ENCODE data around the gene SLC16A13.
"Not testable (repeated sequence)": the region's sequence is repeated elsewhere in the genome, so short reads cannot be mapped to it uniquely, and the experiment has no call there.

SLC16A13 gene

DNA sequence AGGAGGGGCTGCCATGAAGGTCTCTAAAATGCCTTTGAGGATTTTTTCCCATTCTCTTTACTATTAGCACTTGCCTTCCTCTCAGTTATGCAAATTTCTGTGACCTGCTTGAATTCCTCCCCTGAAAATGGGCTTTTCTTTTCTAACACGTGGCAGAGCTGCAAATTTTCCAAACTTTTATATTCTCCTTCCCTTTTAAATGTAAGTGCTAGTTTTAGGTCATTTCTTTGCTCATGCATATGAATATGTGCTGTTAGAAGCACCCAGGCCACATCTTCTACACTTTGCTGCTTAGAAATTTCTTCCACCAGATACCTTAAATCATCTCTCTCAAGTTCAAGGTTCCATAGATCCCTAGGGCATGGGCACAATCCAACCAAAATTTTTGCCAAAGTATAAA, 32.5 kb downstream of the SLC16A13 start:
- DNase-seq, result no peak

DNA sequence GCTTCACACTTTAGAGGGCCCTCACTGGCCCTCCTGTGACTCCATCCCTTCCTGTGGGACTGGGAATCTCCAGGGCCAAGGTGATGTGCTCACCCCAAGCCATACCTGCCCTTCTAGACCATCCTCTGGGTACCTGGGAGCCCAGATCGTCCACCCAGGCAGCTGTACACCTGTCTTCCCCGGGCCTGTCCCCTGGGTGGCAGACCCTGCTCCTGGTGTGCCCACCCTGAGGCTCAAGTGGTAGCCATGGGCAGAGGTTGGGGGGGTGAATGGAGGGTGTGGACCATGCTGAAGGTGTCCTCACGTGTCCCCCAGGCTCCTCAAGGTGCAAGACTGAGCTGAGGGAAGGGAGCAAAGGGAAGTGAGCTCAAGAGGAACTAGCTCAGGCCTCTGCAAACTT, 34.9 kb downstream of the SLC16A13 start:
- DNase-seq, result no peak

DNA sequence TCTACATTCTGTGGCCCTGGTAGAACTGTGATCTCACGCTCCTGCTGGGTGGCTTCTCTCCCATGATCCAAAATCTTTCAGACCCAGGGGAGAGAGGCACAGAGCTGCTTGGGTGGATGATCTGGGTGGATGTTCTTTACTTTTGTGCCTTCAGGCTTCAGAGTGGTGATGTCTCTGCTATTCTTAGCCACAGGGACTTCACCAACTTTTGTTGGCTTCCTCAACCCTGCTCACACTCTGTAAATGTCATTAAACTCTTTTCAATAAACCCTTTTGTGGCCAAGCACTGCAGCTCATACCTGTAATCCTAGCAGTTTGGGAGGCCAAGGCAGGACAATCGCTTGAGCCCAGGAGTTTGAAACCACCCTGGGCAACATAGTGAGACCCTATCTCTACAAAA, 36.6 kb downstream of the SLC16A13 start:
- DNase-seq, result no peak

DNA sequence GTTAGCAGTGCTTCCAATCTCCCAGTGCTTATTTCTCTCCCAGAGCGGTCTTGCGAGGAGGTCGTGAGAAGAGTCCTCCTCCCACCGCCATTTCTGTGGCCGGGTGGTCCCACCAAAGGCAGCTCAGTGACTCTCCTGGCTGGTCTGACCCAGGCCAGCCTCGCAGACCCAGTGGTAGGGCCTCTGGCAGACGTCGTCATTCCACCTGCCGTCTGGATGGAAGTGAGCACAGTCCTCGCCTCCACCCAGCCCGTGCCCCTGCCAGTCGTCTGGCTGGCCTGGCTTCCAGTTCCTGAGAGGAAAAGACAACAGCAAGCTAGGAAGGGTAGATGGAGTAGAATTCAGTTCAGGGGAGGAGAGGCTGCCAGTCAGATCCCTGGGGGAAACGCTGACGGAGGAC, 39.1 kb downstream of the SLC16A13 start:
- DNase-seq, result no peak

DNA sequence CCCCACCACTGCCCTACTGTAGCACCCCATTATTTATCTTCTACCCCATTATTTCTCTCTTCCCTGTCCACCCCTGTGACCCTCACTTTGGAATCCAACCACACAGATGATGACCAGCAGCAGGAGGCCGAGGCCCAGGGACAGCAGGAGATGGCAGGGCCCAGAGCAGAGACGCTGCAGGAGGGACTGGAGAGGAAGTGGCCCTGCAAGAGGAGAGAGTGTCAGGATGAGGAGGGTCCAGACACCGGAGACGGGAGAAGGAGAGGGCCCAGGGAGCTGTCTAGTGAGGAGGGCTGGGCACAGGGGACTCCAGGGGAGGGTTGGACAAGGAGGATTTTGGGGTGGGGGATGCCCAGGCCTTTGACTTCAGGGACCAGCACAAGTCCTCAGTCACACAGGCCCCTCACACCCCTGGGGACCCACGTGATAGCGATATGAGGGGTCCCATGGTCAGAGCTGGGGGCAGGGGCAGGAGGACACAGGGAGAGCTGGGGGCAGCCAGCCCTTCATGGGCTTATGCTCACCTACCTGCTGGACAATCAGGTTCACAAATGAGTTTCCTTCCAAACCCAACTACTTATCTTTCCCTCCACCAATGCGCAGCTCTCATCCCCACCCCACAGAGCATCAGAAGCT, 42.2 kb downstream of the SLC16A13 start:
- no peak for DNase-seq

DNA sequence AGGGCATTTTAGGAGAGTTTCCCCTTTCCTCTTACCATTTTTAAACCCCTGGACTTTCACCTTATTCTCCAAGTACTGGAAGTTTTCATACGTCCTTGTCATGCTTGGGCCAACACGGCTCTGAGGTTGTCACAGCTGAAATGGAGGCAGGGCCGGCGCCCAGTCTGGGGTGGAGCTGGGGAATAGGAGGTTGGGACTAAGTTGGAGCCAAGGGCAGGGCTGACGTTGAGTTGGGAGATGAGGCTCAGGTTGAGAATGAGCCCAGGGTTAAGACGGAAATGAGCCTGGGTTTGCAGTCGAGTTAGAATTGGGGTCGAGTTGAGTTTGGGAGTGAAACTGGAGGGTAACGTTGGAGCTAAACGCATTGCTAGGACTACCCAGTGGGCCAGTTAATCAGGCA, 42.9 kb downstream of the SLC16A13 start:
- DNase-seq, result no peak

DNA sequence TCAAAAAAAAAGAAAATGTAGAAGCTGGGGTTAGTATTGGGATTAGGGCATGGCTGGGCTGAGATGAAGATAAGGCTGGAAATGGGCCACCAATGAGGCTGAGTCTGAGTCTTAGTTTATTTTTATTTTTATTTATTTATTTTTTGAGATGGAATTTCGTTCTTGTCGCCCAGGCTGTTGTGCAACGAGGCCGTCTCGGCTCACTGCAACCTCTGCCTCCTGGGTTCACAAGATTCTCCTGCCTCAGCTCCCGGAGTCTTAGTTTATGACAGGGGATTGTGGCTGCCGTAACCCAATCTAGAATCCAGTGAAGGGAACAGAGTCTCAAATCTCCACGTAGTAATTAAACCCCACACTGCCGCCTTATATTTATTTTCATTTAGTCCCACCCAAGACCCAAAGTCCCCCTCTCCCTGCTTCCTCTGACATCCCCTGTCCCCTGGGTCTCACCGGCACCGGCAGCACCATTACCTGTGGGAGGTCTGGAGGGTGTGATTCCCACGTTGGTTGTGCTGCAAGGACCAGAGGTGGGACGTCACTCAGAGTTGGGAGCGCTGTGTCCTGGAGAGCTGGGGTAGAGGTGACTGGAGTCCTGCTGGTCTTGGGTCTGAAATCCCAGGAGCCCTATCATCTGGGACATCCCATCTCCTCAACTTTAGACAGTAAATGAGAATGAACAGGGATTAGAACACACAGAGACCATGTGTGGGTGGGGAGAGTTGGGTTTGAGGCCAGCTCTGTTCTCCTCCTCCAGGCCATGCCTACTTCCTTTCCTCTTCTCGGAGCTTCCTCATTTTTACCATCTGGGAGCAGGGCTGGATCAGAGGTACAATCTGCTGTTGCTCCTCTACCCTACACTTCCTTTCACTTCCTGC, 44.0 kb downstream of the SLC16A13 start, which contains the start of gene CLEC10A:
Gene CLEC10A (minus strand): TSS at position 671 of the 875 bp plus-strand sequence. CDS start 1,439 bp downstream, outside the sequence.
- DNase-seq, result no peak

DNA sequence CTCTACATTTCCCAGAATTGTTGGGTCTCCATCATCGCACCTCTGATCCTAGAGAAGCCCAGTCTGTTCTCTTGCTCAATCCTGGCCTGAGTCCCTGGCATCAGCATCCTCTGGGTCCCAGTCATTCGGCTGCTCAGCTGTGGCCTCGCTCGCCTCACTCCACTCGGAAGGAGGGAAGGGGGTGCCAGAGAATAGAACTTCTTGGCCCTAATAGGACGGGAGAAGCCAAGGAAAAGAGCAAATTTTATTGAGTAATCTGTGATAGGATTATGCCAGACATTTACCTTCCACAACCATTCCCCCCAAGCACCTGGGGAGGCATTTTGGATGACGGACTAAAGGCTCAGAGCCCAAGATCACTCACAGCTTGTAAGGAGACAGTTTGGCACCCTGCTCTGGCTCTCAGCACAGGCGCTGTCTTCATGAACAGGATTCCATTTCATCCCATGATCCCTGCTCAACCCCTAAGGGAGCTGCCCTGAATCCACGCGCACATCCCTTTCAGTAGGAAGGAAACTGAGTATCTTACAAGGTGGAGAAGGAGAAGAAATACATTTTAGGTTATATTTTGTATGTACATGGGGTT, 44.7 kb downstream of the SLC16A13 start:
- DNase-seq, result no peak

DNA sequence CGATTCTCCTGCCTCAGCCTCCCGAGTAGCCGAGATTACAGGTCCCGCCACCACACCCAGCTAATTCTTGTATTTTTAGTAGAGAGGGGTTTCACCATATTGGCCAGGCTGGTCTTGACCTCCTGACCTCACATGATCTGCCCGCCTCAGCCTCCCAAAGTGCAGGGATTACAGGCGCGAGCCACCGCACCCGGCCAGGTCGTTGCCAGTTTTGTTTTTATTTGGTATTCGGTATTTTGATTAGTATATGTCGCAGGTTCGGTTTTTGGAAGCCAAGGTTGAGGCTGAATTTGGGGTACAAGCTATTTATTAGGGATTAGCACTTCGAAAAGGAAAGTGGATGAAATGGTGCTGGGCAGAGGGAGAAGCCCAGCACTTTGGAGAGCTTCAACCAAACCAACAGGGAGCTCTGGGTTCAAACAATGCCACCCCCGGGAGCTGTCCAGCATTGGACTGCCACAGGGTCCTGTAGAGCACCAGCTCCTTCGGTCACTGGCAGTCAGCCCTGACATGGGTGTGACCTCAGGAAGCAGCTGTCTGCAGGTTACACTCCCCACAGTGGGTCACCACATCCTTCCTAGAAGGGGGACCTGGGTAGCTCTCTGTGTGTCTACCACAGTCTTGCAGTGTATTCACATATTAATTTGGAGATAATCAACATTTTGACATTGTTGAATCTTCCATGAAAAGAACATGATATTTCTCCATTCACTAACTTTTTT, 45.7 kb downstream of the SLC16A13 start:
- no peak for DNase-seq

DNA sequence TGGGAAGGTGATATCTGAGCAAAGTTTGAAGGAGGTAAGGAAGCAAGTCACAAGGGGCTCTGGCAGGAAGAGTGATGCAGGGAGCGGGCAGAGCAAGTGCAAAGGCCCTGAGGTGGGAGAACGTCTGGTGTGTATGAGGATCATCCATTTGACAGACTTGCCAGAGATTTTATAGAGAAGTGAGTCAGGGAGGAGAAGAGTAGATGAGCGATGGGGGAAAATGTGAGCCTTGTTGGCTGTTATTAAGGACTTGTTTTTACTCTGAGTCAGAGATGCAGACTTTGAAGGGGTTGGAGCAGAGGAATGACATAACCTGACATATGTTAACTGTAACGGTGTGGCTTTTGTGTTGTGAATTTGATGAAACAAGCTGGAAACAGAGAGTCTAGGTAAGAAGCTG, 47.8 kb downstream of the SLC16A13 start:
- no peak for DNase-seq

DNA sequence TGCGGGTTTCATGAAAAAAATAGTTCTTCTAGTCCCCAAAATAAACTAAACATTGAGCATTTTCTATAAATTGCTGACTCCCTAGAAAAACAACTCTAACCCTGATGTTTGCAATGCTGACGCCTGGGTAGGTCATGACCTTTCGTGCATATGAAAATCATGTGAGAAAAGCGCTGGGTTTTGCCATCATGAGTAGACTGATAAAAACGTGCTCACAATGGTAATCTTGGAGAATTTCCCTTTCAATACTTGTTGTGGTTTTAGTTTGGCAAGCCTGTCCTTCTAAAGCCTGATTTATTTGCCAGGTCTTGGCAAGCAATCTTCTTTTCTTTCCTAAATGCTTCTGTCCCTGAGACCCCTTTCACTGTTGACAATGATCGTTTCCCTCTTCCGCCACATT, 48.3 kb downstream of the SLC16A13 start:
- DNase-seq, result no peak

DNA sequence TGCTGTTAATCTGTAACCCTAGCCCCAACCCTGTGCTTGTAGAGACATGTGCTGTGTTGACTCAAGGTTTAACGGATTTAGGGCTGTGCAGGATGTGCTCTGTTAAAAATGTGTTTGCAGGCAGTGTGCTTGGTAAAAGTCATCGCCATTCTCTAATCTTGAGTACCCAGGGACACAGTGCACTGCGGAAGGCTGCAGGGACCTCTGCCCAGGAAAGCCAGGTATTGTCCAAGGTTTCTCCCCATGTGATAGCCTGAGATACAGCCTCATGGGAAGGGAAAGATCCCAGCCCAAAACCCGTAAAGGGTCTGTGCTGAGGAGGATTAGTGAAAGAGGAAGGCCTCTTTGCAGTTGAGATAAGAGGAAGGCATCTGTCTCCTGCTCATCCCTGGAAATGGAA, 52.6 kb downstream of the SLC16A13 start:
- not testable (repeated sequence) for DNase-seq

DNA sequence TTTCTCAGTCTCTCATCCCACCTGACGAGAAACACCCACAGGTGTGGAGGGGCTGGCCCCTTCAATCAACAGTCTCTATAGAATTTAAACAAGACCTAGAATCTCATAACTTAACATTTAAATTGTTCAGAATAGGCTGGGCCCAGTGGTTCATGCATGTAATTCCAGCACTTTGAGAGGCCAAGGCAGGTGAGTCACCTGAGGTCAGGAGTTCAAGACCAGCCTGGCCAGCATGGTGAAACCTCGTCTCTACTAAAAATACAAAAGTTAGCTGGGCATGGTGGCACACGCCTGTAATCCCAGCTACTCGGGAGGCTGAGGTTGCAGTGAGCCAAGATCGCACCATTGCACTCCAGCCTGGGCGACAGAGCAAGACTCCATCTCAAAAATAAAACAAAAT, 53.8 kb downstream of the SLC16A13 start:
- not testable (repeated sequence) for DNase-seq
